C4-2B (cell line): Measurements from ENCODE around the gene PRSS56.

ENCODE experiments used
- H3K27ac ChIP-seq: fragments of 450-650 bp; 2 replicates; pipeline ENCODE4 v1.5.1; 2017
- CTCF ChIP-seq: fragments of 450-650 bp; conservative IDR thresholded peaks from 2 replicates; pipeline ENCODE4 v1.5.1; 2017; ENCODE audit warnings: mild to moderate bottlenecking
- ZFX ChIP-seq: fragments of 450-650 bp; IDR thresholded peaks from 2 replicates; pipeline ENCODE4 v1.6.1; 2017

Gene PRSS56

GRCh38 chr2:232498452-232498851 lies 21.7 kb upstream of the PRSS56 start:
- no peak for TF ChIP-seq CTCF
- no peak for TF ChIP-seq ZFX
- no peak overlapping the region for H3K27ac ChIP-seq

- no peak for TF ChIP-seq ZFX
- TF ChIP-seq CTCF, result no peak
- H3K27ac ChIP-seq, result no peak overlapping the region
These were observed 18.8 kb upstream of the PRSS56 start for GRCh38 chr2:232501331-232501771.

- TF ChIP-seq CTCF (no peak), ZFX (no peak)
- H3K27ac ChIP-seq, result no peak overlapping the region
These were observed 18.3 kb upstream of the PRSS56 start for GRCh38 chr2:232501794-232502390.

- no peak overlapping the region for H3K27ac ChIP-seq
- TF ChIP-seq CTCF (no peak), ZFX (no peak)
These were observed 17.7 kb upstream of the PRSS56 start for GRCh38 chr2:232502511-232502910.

- no peak overlapping the region for H3K27ac ChIP-seq
- TF ChIP-seq CTCF (no peak), ZFX (no peak)
These were observed 17.0 kb upstream of the PRSS56 start for GRCh38 chr2:232502911-232503808.

- no peak for TF ChIP-seq CTCF
- no peak for TF ChIP-seq ZFX
- H3K27ac ChIP-seq, result no peak overlapping the region
These were observed 16.3 kb upstream of the PRSS56 start for GRCh38 chr2:232503809-232504323.

- no peak overlapping the region for H3K27ac ChIP-seq
- TF ChIP-seq ZFX (no peak), CTCF (no peak)
These were observed 15.8 kb upstream of the PRSS56 start for GRCh38 chr2:232504438-232504837.
